ENCODE data around the gene ELOVL6. TPM values are rescaled to one million over a fixed set of nuclear protein-coding genes. Genes with fewer than 3 reads are reported as not detected.

ELOVL6 gene
- total and polyA plus RNA-seq, 9 of the 15 experiments (the other 6 are each of a cell fraction or from before 2014, with no cell fraction given), result 18.3 to 82.6 (median 46.0) TPM

DNA sequence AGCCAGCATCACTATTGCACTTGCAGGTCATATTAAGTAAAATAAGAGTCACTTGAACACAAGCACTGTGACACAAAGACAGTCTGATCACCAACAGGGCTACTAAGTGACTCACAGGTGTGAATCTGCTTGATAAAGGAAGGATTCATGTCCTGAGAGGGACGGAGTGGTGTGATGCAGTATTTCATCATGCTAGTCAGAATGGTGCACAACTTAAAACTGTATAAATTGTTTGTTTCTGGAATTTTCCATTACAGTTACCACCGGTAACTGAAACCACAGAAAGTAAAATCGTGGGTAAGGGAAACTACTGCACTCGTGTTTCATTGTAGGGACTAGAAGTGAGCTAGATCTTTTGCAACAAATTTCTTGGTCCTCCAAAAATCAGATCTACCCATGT is 109.7 kb downstream of the ELOVL6 start (continued):
- TF ChIP-seq, protein P1, sequence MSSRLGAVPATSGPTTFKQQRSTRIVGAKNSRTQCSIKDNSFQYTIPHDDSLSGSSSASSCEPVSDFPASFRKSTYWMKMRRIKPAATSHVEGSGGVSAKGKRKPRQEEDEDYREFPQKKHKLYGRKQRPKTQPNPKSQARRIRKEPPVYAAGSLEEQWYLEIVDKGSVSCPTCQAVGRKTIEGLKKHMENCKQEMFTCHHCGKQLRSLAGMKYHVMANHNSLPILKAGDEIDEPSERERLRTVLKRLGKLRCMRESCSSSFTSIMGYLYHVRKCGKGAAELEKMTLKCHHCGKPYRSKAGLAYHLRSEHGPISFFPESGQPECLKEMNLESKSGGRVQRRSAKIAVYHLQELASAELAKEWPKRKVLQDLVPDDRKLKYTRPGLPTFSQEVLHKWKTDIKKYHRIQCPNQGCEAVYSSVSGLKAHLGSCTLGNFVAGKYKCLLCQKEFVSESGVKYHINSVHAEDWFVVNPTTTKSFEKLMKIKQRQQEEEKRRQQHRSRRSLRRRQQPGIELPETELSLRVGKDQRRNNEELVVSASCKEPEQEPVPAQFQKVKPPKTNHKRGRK (tag; IDR thresholded peaks at IDR 0.05), result no peak
- TF ChIP-seq JUND (IDR thresholded peaks at IDR 0.05; ENCODE audit: borderline replicate concordance, low read depth, low read length) (peak; percentile 85), JUND (tag; IDR thresholded peaks at IDR 0.05; ENCODE audit: borderline replicate concordance, low read depth, low read length) (peak; percentile 54; the same call in 1 of the 3 replicates), ZNF354B (CRISPR knock-in tag; IDR thresholded peaks at IDR 0.05) (no peak), ZNF175 (CRISPR knock-in tag; IDR thresholded peaks at IDR 0.05; ENCODE audit: low read depth) (0 out of 2 replicates have a peak, but pooled peaks have one; percentile 68), MEF2A (IDR thresholded peaks at IDR 0.05; ENCODE audit: control insufficient read depth, low read depth, low read length) (no peak), SOX6 (IDR thresholded peaks at IDR 0.05) (peak; percentile 67), ZEB2 (IDR thresholded peaks at IDR 0.05) (peak; percentile 74; the same call in 1 of the 2 replicates), ZNF24 (IDR thresholded peaks at IDR 0.05) (peak; percentile 10; the same call in 1 of the 2 replicates), ARID1B (IDR thresholded peaks at IDR 0.05) (peak; percentile 81), RCOR1 (IDR thresholded peaks at IDR 0.05; ENCODE audit: borderline replicate concordance in 1 of 2, low read depth in 2 of 2, low read length in 2 of 2) (0 out of 4 replicates have a peak, but pooled peaks of 1 of the 2 experiments have one; percentile 20), ZNF668 (CRISPR knock-in tag; IDR thresholded peaks at IDR 0.05) (no peak), TEAD4 (IDR thresholded peaks at IDR 0.05; ENCODE audit: low read length) (0 out of 2 replicates have a peak, but pooled peaks have one; percentile 37), TEAD4 (CRISPR knock-in tag; IDR thresholded peaks at IDR 0.05; ENCODE audit: borderline replicate concordance) (no peak), ZNF232 (CRISPR knock-in tag; IDR thresholded peaks at IDR 0.05) (no peak), TRIM24 (IDR thresholded peaks at IDR 0.05) (peak; percentile 60 to 65; a peak in 2 of 4 replicates), L3MBTL2 (IDR thresholded peaks at IDR 0.05) (0 out of 2 replicates have a peak, but pooled peaks have one; percentile 29), NFATC3 (IDR thresholded peaks at IDR 0.05) (0 out of 2 replicates have a peak, but pooled peaks have one; percentile 39), NEUROD1 (IDR thresholded peaks at IDR 0.05; ENCODE audit: borderline replicate concordance, low read depth, low read length, partially characterized antibody) (peak; percentile 35), MEIS2 (IDR thresholded peaks at IDR 0.05; ENCODE audit: partially characterized antibody) (peak; percentile 27), TRIM28 (IDR thresholded peaks at IDR 0.05) (no peak), ATF7 (IDR thresholded peaks at IDR 0.05) (peak; percentile 76; the same call in 1 of the 2 replicates), CEBPG (CRISPR knock-in tag; IDR thresholded peaks at IDR 0.05) (peak; percentile 93), CEBPG (tag; conservative IDR thresholded peaks at IDR 0.05 in 1 of 2, IDR thresholded peaks at IDR 0.05 in 1 of 2) (peak; percentile 78 to 95), EP400 (IDR thresholded peaks at IDR 0.05) (peak; percentile 56), ZNF239 (CRISPR knock-in tag; IDR thresholded peaks at IDR 0.05) (no peak), TAL1 (IDR thresholded peaks at IDR 0.05) (peak; percentile 24; the same call in 1 of the 2 replicates), FOXK1 (CRISPR knock-in tag; IDR thresholded peaks at IDR 0.05; ENCODE audit: borderline replicate concordance) (no peak)
- TF ChIP-seq, protein P2, sequence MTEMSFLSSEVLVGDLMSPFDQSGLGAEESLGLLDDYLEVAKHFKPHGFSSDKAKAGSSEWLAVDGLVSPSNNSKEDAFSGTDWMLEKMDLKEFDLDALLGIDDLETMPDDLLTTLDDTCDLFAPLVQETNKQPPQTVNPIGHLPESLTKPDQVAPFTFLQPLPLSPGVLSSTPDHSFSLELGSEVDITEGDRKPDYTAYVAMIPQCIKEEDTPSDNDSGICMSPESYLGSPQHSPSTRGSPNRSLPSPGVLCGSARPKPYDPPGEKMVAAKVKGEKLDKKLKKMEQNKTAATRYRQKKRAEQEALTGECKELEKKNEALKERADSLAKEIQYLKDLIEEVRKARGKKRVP (CRISPR knock-in tag; IDR thresholded peaks at IDR 0.05), result peak; percentile 74; the same call in 1 of the 2 replicates
